CD14-positive monocyte (primary cell): Measurements from ENCODE around the gene CENPP. TPM values are rescaled to one million over a fixed set of nuclear protein-coding genes. Genes with fewer than 3 reads are reported as not detected.

Experiments used
- DNase-seq, 3 donors: peaks; one replicate each; pipeline ENCODE4 v3.0.0-alpha.2; 2011 to 2022
- H2AFZ ChIP-seq: 2 replicates; pipeline ENCODE4 v1.6.0; 2012; ENCODE audit warnings: mild to moderate bottlenecking, low read depth, low read length, inconsistent platforms; ENCODE audit not compliant: insufficient read depth, poor library complexity, severe bottlenecking
- H3K27ac ChIP-seq, 2 donors: 1 replicate in 1 of 2; 2 replicates in 1 of 2; pipeline ENCODE4 v1.5.1; 2012 to 2013; ENCODE audit warnings: low read length in 2 of 2, control low read depth in 1 of 2, inconsistent platforms in 1 of 2, low read depth in 1 of 2, mild to moderate bottlenecking in 1 of 2
- H3K27me3 ChIP-seq, 2 donors: one replicate each; pipeline versions ENCODE4 v1.6.0 to v1.6.1; 2011 to 2013; ENCODE audit warnings: low read length in 2 of 2; ENCODE audit not compliant: control insufficient read depth in 2 of 2, insufficient read depth in 2 of 2
- H3K36me3 ChIP-seq, 2 donors: replicated peaks in 1 of 2; 1 replicate in 1 of 2; 2 replicates in 1 of 2; pipeline versions ENCODE4 v1.5.1 to v1.6.1; 2012 to 2013; ENCODE audit warnings: low read length in 2 of 2, control low read depth in 1 of 2, inconsistent platforms in 1 of 2, mild to moderate bottlenecking in 1 of 2; ENCODE audit not compliant: insufficient read depth in 2 of 2, control insufficient read depth in 1 of 2
- H3K4me1 ChIP-seq, 2 donors: 1 replicate in 1 of 2; 2 replicates in 1 of 2; pipeline versions ENCODE4 v1.5.1 to v1.6.1; 2012 to 2013; ENCODE audit warnings: low read length in 2 of 2, control low read depth in 1 of 2, inconsistent platforms in 1 of 2, mild to moderate bottlenecking in 1 of 2, moderate library complexity in 1 of 2; ENCODE audit not compliant: insufficient read depth in 2 of 2, control insufficient read depth in 1 of 2
- H3K4me2 ChIP-seq: replicated peaks from 2 replicates; pipeline ENCODE3; 2012; ENCODE audit warnings: low read length, moderate library complexity, mild to moderate bottlenecking; ENCODE audit not compliant: poor library complexity, severe bottlenecking; ENCODE audit errors: extremely low read depth
- H3K4me3 ChIP-seq, 3 experiments: fragments of 200-600 bp in 1 of 3; sonication (generic) in 1 of 3; replicated peaks in 1 of 3; 1 replicate in 2 of 3; 2 replicates in 1 of 3; pipeline ENCODE4 v1.5.1; 2011 to 2013; ENCODE audit warnings: low read length in 3 of 3, mild to moderate bottlenecking in 3 of 3, control low read depth in 2 of 3, low read depth in 2 of 3, inconsistent platforms in 1 of 3, moderate library complexity in 1 of 3
- H3K79me2 ChIP-seq: 2 replicates; pipeline ENCODE4 v1.6.0; 2012; ENCODE audit warnings: mild to moderate bottlenecking, control low read depth, inconsistent platforms, low read length, moderate library complexity; ENCODE audit not compliant: insufficient read depth
- H3K9ac ChIP-seq: 2 replicates; pipeline ENCODE4 v1.6.0; 2017; ENCODE audit warnings: low read length, mild to moderate bottlenecking; ENCODE audit not compliant: insufficient read depth, poor library complexity, severe bottlenecking
- H3K9me3 ChIP-seq, 2 donors: replicated peaks in 1 of 2; 1 replicate in 1 of 2; 2 replicates in 1 of 2; pipeline versions ENCODE4 v1.5.1 to v1.6.1; 2012 to 2013; ENCODE audit warnings: low read length in 2 of 2, control low read depth in 1 of 2; ENCODE audit not compliant: control insufficient read depth in 1 of 2, insufficient read depth in 1 of 2
- H4K20me1 ChIP-seq: 2 replicates; pipeline ENCODE4 v1.6.0; 2012; ENCODE audit warnings: mild to moderate bottlenecking, low read length, control low read depth, moderate library complexity; ENCODE audit not compliant: insufficient read depth
- H3K27ac Mint-ChIP-seq, 7 donors: one replicate each; pipeline ENCODE4 v1.8.0; 2020; ENCODE audit warnings: mild to moderate bottlenecking in 7 of 7, mixed read lengths in 7 of 7, moderate library complexity in 6 of 7, inconsistent platforms in 2 of 7
- H3K27me3 Mint-ChIP-seq, 3 donors: one replicate each; pipeline ENCODE4 v1.8.0; 2021 to 2022; ENCODE audit warnings: low read depth in 3 of 3, mild to moderate bottlenecking in 3 of 3, mixed read lengths in 3 of 3, moderate library complexity in 3 of 3, inconsistent platforms in 1 of 3
- H3K36me3 Mint-ChIP-seq, 2 donors: one replicate each; pipeline ENCODE4 v1.8.0; 2020; ENCODE audit warnings: mixed read lengths in 2 of 2, inconsistent platforms in 1 of 2, mild to moderate bottlenecking in 1 of 2
- H3K4me1 Mint-ChIP-seq: one replicate; pipeline ENCODE4 v1.8.0; 2020; ENCODE audit warnings: mild to moderate bottlenecking, mixed read lengths
- H3K4me3 Mint-ChIP-seq, 2 donors: one replicate each; pipeline ENCODE4 v1.8.0; 2020; ENCODE audit warnings: mild to moderate bottlenecking in 2 of 2, mixed read lengths in 2 of 2, moderate library complexity in 1 of 2
- H3K9me3 Mint-ChIP-seq, 7 donors: one replicate each; pipeline ENCODE4 v1.8.0; 2020 to 2022; ENCODE audit warnings: mixed read lengths in 7 of 7, mild to moderate bottlenecking in 6 of 7, moderate library complexity in 6 of 7, inconsistent platforms in 2 of 7
- CTCF ChIP-seq: fragments of 200-600 bp; IDR thresholded peaks from one replicate; pipeline ENCODE4 v1.8.0; 2022; ENCODE audit warnings: antibody characterized with exemption, mild to moderate bottlenecking
- whole genome bisulfite sequencing: methylation state at CpG from one replicate; pipeline ENCODE4 v1.1.5; 2013; ENCODE audit warnings: missing lambda C conversion rate; ENCODE audit not compliant: insufficient coverage; 5-methylcytosine and 5-hydroxymethylcytosine counted together
- intact Hi-C, 2 donors: fragments of 100-400 bp; cut with micrococcal nuclease; formaldehyde crosslinking; loops; one replicate each; pipeline versions ENCODE4 v1.15.0 to v1.15.1; 2023
- polyA plus RNA-seq, 3 donors: library from polyadenylated mRNA; depleted of rRNA in 1 of 3; unstranded in 2 of 3; stranded (reverse) in 1 of 3; fragments of 300-500 nt in 2 of 3; fragments of >200 nt in 1 of 3; fragmentation: Illumina TruSeq in 2 of 3; gene quantifications; 1 replicate in 2 of 3; 2 replicates in 1 of 3; pipeline ENCODE4 v1.2.3, GENCODE V29; 2012 to 2021

The CENPP gene
- polyA plus RNA-seq, 3 donors = 0.50 to 1.1 (median 1.1) TPM

GRCh38 chr9:92525306-92525705 is 199.6 kb downstream of the CENPP start:
- Histone ChIP-seq H3K27ac (no peak overlapping the region), H3K4me3 (no peak overlapping the region), H3K9me3 (no peaks in the 10 kb centered on the region), H4K20me1 (no peaks in the 10 kb centered on the region), H3K79me2 (no peaks in the 10 kb centered on the region), H3K9ac (no peak overlapping the region), H3K27me3 (no peaks in the 10 kb centered on the region), H3K36me3 (no peaks in the 10 kb centered on the region), H2AFZ (no peak overlapping the region), H3K4me2 (no peak overlapping the region), H3K4me1 (no peaks in the 10 kb centered on the region)
- DNase-seq = no peak
- Mint-ChIP-seq H3K36me3 (peaks cover 4 to 5% of the 10 kb centered on the region in 2 donors), H3K27ac (no peak overlapping the region), H3K4me1 (no peaks in the 10 kb centered on the region), H3K9me3 (no peaks in the 10 kb centered on the region), H3K4me3 (no peak overlapping the region), H3K27me3 (peaks cover 0 to 1% (median 0%) of the 10 kb centered on the region in 3 donors)
- TF ChIP-seq CTCF = no peak
- WGBS = no CpG with 5 or more reads among the region's 5 CpGs
- intact Hi-C loops = no loop called here

GRCh38 chr9:92527291-92527828 is 201.6 kb downstream of the CENPP start:
- Histone ChIP-seq H3K4me2 (no peak overlapping the region), H3K4me1 (no peaks in the 10 kb centered on the region), H3K9ac (no peak overlapping the region), H3K27me3 (no peaks in the 10 kb centered on the region), H3K79me2 (no peaks in the 10 kb centered on the region), H3K4me3 (no peak overlapping the region), H3K36me3 (no peaks in the 10 kb centered on the region), H3K27ac (no peak overlapping the region), H4K20me1 (no peaks in the 10 kb centered on the region), H3K9me3 (no peaks in the 10 kb centered on the region), H2AFZ (no peak overlapping the region)
- intact Hi-C loops = no loop called here
- peaks cover 0 to 2% (median 1%) of the 10 kb centered on the region in 7 donors for H3K9me3 Mint-ChIP-seq
- no peak overlapping the region for H3K27ac Mint-ChIP-seq
- 100% methylated on average over 1 of the region's 2 CpGs for WGBS
- DNase-seq = no peak
- H3K36me3 Mint-ChIP-seq = peaks cover 5 to 7% of the 10 kb centered on the region in 2 donors
- H3K4me1 Mint-ChIP-seq = no peaks in the 10 kb centered on the region
- no peak for TF ChIP-seq CTCF
- no peak overlapping the region for H3K4me3 Mint-ChIP-seq
- no peaks in the 10 kb centered on the region for H3K27me3 Mint-ChIP-seq
